ENCODE measurements around the gene ZNF346.
"Not testable (repeated sequence)": the region's sequence is repeated elsewhere in the genome, so short reads cannot be mapped to it uniquely, and the experiment has no call there.

Gene ZNF346

GRCh38 chr5:177008716-177009115, 13.8 kb upstream of the ZNF346 start:
- no peak overlapping the region for H3K4me3 ChIP-seq (ENCODE audit: low read depth, low read length)

- H3K4me3 ChIP-seq (ENCODE audit: low read depth, low read length): no peak overlapping the region
Measured at GRCh38 chr5:177010153-177010552, 12.3 kb upstream of the ZNF346 start.

GRCh38 chr5:177015156-177015555, 7.3 kb upstream of the ZNF346 start:
- H3K4me3 ChIP-seq (ENCODE audit: low read depth, low read length): no peak overlapping the region

GRCh38 chr5:177018341-177018740, 4.2 kb upstream of the ZNF346 start:
- no peak overlapping the region for H3K4me3 ChIP-seq (ENCODE audit: low read depth, low read length)

- H3K4me3 ChIP-seq (ENCODE audit: low read depth, low read length): no peak overlapping the region
Measured at GRCh38 chr5:177020033-177020432, 2.5 kb upstream of the ZNF346 start.

- H3K4me3 ChIP-seq (ENCODE audit: low read depth, low read length): peak overlapping the region; percentile 62
Measured at GRCh38 chr5:177023303-177023664, 788 bp downstream of the ZNF346 start.

GRCh38 chr5:177024559-177024958, 2.1 kb downstream of the ZNF346 start:
- no peak overlapping the region for H3K4me3 ChIP-seq (ENCODE audit: low read depth, low read length)

GRCh38 chr5:177025101-177025601, 2.7 kb downstream of the ZNF346 start:
- no peak overlapping the region for H3K4me3 ChIP-seq (ENCODE audit: low read depth, low read length)

GRCh38 chr5:177027665-177028064, 5.2 kb downstream of the ZNF346 start:
- no peak overlapping the region for H3K4me3 ChIP-seq (ENCODE audit: low read depth, low read length)

- no peak overlapping the region for H3K4me3 ChIP-seq (ENCODE audit: low read depth, low read length)
Measured at GRCh38 chr5:177029498-177029897, 7.0 kb downstream of the ZNF346 start.

- H3K4me3 ChIP-seq (ENCODE audit: low read depth, low read length): no peak overlapping the region
Measured at GRCh38 chr5:177035976-177036375, 13.5 kb downstream of the ZNF346 start.

- H3K4me3 ChIP-seq (ENCODE audit: low read depth, low read length): no peak overlapping the region
Measured at GRCh38 chr5:177036443-177036842, 13.9 kb downstream of the ZNF346 start.

GRCh38 chr5:177036921-177037320, 14.4 kb downstream of the ZNF346 start:
- H3K4me3 ChIP-seq (ENCODE audit: low read depth, low read length): no peak overlapping the region

GRCh38 chr5:177040814-177041420, 18.4 kb downstream of the ZNF346 start:
- no peak overlapping the region for H3K4me3 ChIP-seq (ENCODE audit: low read depth, low read length)

GRCh38 chr5:177041936-177042335, 19.4 kb downstream of the ZNF346 start:
- no peak overlapping the region for H3K4me3 ChIP-seq (ENCODE audit: low read depth, low read length)

- no peak overlapping the region for H3K4me3 ChIP-seq (ENCODE audit: low read depth, low read length)
Measured at GRCh38 chr5:177043114-177043513, 20.6 kb downstream of the ZNF346 start.

- no peak overlapping the region for H3K4me3 ChIP-seq (ENCODE audit: low read depth, low read length)
Measured at GRCh38 chr5:177043958-177044357, 21.5 kb downstream of the ZNF346 start.

- H3K4me3 ChIP-seq (ENCODE audit: low read depth, low read length): no peak overlapping the region
Measured at GRCh38 chr5:177044641-177045040, 22.1 kb downstream of the ZNF346 start.

- H3K4me3 ChIP-seq (ENCODE audit: low read depth, low read length): no peak overlapping the region
Measured at GRCh38 chr5:177045631-177046030, 23.1 kb downstream of the ZNF346 start.

- not testable (repeated sequence) for H3K4me3 ChIP-seq (ENCODE audit: low read depth, low read length)
Measured at GRCh38 chr5:177048531-177048930, 26.0 kb downstream of the ZNF346 start.

- no peak overlapping the region for H3K4me3 ChIP-seq (ENCODE audit: low read depth, low read length)
Measured at GRCh38 chr5:177049285-177049684, 26.8 kb downstream of the ZNF346 start.

- no peak overlapping the region for H3K4me3 ChIP-seq (ENCODE audit: low read depth, low read length)
Measured at GRCh38 chr5:177064500-177065277, 42.2 kb downstream of the ZNF346 start.
